Measurements from ENCODE around the gene IFRD2.

- no peak for TF ChIP-seq CTCF (IDR thresholded peaks at IDR 0.05)
- TF ChIP-seq POLR2A (IDR thresholded peaks at IDR 0.05), result no peak
Observed at GRCh38 chr3:50338965-50339364, 46.7 kb upstream of the IFRD2 start.
